Measurements from ENCODE around the gene KIAA0319L. TPM values are rescaled to one million over a fixed set of nuclear protein-coding genes. Genes with fewer than 3 reads are reported as not detected.

Gene KIAA0319L
- total and polyA plus RNA-seq, 4 donors: 27.0 to 107 (median 27.9) TPM

DNA sequence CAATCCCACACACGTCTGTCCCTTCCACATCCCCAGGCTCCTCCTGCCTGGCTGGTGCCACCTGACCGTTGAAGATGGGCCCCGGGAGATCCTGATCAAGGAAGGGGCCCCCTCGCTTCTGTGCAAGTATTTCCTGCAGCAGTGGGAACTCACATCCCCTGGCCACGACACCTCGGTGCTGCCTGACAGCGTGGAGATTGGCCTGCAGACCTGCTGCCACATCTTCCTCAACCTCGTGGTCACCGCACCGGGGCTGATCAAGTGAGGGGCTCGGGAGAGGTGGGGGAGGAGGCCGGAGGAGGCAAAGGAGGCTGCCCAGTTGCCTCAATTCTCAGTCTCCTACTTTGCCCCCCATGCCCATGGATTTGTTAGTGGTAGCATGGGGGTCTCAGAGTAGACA lies 6.0 kb upstream of the KIAA0319L start:
- Histone ChIP-seq H3K4me3 (ENCODE audit: low read depth in 1 of 3, low read length in 3 of 3) (no peak overlapping the region), H3K27me3 (ENCODE audit: control insufficient read depth in 4 of 4, insufficient read depth in 4 of 4, low read length in 3 of 4) (no peaks in the 10 kb centered on the region), H3K27ac (ENCODE audit: low read depth in 1 of 2, low read length in 2 of 2) (no peak overlapping the region), H3K9ac (ENCODE audit: low read depth in 1 of 2, low read length in 2 of 2) (no peak overlapping the region), H3K4me1 (ENCODE audit: control insufficient read depth in 4 of 4, insufficient read depth in 4 of 4, low read length in 3 of 4) (peaks cover 0 to 21% (median 11%) of the 10 kb centered on the region in 4 donors), H3K9me3 (ENCODE audit: control insufficient read depth in 4 of 4, low read length in 3 of 4) (no peaks in the 10 kb centered on the region), H3K36me3 (ENCODE audit: control insufficient read depth in 4 of 4, insufficient read depth in 3 of 4, low read depth in 1 of 4, low read length in 3 of 4) (peaks cover 0 to 6% (median 3%) of the 10 kb centered on the region in 4 donors)
- TF ChIP-seq EGR1 (IDR thresholded peaks at IDR 0.05; ENCODE audit: low read depth in 2 of 2): no peak
- no peak for TF ChIP-seq HNF4A (conservative IDR thresholded peaks at IDR 0.05)
- TF ChIP-seq, protein P1, sequence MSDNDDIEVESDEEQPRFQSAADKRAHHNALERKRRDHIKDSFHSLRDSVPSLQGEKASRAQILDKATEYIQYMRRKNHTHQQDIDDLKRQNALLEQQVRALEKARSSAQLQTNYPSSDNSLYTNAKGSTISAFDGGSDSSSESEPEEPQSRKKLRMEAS (IDR thresholded peaks at IDR 0.05): no peak
- TF ChIP-seq YY1 (IDR thresholded peaks at IDR 0.05): no peak
- no peak for TF ChIP-seq NR2F2 (IDR thresholded peaks at IDR 0.05)
- no peak for TF ChIP-seq RXRA (IDR thresholded peaks at IDR 0.05)
- TF ChIP-seq GABPA (IDR thresholded peaks at IDR 0.05 in 1 of 2, conservative IDR thresholded peaks at IDR 0.05 in 1 of 2): no peak
- TF ChIP-seq, protein P2, sequence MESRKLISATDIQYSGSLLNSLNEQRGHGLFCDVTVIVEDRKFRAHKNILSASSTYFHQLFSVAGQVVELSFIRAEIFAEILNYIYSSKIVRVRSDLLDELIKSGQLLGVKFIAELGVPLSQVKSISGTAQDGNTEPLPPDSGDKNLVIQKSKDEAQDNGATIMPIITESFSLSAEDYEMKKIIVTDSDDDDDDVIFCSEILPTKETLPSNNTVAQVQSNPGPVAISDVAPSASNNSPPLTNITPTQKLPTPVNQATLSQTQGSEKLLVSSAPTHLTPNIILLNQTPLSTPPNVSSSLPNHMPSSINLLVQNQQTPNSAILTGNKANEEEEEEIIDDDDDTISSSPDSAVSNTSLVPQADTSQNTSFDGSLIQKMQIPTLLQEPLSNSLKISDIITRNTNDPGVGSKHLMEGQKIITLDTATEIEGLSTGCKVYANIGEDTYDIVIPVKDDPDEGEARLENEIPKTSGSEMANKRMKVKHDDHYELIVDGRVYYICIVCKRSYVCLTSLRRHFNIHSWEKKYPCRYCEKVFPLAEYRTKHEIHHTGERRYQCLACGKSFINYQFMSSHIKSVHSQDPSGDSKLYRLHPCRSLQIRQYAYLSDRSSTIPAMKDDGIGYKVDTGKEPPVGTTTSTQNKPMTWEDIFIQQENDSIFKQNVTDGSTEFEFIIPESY (IDR thresholded peaks at IDR 0.05): no peak
- TF ChIP-seq FOXA2 (IDR thresholded peaks at IDR 0.05): no peak
- TF ChIP-seq, protein P3, sequence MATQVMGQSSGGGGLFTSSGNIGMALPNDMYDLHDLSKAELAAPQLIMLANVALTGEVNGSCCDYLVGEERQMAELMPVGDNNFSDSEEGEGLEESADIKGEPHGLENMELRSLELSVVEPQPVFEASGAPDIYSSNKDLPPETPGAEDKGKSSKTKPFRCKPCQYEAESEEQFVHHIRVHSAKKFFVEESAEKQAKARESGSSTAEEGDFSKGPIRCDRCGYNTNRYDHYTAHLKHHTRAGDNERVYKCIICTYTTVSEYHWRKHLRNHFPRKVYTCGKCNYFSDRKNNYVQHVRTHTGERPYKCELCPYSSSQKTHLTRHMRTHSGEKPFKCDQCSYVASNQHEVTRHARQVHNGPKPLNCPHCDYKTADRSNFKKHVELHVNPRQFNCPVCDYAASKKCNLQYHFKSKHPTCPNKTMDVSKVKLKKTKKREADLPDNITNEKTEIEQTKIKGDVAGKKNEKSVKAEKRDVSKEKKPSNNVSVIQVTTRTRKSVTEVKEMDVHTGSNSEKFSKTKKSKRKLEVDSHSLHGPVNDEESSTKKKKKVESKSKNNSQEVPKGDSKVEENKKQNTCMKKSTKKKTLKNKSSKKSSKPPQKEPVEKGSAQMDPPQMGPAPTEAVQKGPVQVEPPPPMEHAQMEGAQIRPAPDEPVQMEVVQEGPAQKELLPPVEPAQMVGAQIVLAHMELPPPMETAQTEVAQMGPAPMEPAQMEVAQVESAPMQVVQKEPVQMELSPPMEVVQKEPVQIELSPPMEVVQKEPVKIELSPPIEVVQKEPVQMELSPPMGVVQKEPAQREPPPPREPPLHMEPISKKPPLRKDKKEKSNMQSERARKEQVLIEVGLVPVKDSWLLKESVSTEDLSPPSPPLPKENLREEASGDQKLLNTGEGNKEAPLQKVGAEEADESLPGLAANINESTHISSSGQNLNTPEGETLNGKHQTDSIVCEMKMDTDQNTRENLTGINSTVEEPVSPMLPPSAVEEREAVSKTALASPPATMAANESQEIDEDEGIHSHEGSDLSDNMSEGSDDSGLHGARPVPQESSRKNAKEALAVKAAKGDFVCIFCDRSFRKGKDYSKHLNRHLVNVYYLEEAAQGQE (IDR thresholded peaks at IDR 0.05): no peak
- TF ChIP-seq, protein P4, sequence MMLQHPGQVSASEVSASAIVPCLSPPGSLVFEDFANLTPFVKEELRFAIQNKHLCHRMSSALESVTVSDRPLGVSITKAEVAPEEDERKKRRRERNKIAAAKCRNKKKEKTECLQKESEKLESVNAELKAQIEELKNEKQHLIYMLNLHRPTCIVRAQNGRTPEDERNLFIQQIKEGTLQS (IDR thresholded peaks at IDR 0.05): no peak
- TF ChIP-seq FOXA1 (IDR thresholded peaks at IDR 0.05): no peak
- TF ChIP-seq, protein P5, sequence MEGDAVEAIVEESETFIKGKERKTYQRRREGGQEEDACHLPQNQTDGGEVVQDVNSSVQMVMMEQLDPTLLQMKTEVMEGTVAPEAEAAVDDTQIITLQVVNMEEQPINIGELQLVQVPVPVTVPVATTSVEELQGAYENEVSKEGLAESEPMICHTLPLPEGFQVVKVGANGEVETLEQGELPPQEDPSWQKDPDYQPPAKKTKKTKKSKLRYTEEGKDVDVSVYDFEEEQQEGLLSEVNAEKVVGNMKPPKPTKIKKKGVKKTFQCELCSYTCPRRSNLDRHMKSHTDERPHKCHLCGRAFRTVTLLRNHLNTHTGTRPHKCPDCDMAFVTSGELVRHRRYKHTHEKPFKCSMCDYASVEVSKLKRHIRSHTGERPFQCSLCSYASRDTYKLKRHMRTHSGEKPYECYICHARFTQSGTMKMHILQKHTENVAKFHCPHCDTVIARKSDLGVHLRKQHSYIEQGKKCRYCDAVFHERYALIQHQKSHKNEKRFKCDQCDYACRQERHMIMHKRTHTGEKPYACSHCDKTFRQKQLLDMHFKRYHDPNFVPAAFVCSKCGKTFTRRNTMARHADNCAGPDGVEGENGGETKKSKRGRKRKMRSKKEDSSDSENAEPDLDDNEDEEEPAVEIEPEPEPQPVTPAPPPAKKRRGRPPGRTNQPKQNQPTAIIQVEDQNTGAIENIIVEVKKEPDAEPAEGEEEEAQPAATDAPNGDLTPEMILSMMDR (IDR thresholded peaks at IDR 0.05; ENCODE audit: low read depth, low read length, missing input control): no peak
- no peak for TF ChIP-seq JUND (IDR thresholded peaks at IDR 0.05)
- TF ChIP-seq TAF1 (conservative IDR thresholded peaks at IDR 0.05): no peak
- TF ChIP-seq SP1 (IDR thresholded peaks at IDR 0.05): no peak
- no peak for TF ChIP-seq RAD21 (IDR thresholded peaks at IDR 0.05)
- 79% methylated on average over 12 of the region's 12 CpGs for WGBS
- DNase-seq (ENCODE audit: low spot score): no peak

Measured in liver (tissue), 9 donors.